Epidermal melanocyte (primary cell): Measurements from ENCODE around the gene ZFR2.
"Not testable (repeated sequence)": the region's sequence is repeated elsewhere in the genome, so short reads cannot be mapped to it uniquely, and the experiment has no call there.

Experiments used
- DNase-seq: peaks from one replicate; pipeline ENCODE4 v3.0.0; 2011; ENCODE audit warnings: low spot score; ENCODE audit not compliant: insufficient read length

Gene ZFR2

DNA sequence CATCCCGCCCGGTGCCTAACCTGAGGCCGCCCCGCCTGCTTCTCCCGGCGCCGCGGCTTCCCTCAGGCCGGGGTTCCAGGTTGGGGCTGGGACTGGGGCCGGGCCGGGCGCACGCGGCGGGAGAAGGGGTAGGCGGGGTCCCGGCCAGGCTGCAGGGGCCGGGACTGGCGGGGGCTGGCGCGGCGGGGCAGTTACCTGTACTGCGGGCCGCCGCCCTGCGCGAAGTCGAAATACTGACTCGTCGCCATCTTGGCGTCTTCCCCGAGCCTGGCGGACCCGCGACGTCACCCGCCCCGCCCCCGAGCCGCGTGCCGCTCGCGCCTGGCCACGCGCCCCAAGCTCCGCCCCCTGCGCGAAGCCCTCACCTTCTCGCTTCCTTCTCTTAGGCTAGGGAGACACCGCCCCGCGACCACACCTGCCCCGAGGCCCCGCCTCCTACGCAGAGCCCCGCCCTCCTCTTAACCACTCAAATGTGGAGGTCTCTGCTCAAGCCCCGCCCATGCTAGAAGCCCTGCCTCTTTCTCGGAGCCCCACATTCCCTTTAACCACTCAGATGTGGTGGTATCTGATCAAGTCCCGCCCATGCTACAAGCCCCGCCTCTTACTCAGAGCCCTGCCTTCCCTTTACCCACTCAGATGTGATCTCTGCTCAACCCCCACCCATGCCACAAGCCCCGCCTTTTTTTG, at the start of gene ZFR2:
TSS of gene ZFR2 (minus strand) at position 269 of the 687 bp plus-strand sequence. CDS start at position 248, 21 bp downstream.
- peak; percentile 2 for DNase-seq

DNA sequence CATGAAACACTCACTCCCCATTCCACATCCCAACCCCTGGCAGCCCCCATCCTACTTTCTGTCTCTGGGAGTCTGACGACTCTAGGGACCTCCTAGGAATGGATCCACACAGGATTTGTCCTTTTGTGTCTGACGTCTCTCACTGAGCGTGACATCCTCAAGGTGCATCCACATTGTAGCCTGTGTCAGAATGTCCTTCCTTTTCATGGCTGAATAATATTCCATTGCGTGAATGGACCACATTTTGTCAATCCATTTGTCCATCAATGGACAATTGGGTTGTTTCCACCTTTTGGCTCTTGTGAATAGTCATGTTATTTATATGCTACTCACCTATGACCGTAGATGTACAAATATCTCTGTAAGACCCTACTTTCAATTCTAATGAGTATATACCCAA, 47.2 kb upstream of the ZFR2 start:
- no peak for DNase-seq

DNA sequence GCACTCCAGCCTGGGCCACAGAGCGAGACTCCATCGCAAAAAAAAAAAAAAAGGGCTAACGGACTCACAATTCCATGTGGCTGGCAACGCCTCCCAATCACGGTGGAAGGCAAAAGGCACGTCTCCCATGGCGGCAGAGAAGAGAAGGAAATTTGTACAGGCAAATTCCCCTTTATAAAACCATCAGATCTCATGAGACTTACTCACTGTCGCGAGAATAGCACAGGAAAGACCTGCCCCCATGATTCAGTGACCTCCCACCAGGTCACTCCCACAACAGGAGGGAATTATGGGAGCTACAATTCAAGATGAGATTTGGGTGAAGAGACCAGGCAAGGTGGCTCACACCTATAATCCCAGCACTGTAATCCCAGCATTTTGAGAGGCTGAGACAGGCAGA, 45.4 kb upstream of the ZFR2 start:
- DNase-seq: no peak

DNA sequence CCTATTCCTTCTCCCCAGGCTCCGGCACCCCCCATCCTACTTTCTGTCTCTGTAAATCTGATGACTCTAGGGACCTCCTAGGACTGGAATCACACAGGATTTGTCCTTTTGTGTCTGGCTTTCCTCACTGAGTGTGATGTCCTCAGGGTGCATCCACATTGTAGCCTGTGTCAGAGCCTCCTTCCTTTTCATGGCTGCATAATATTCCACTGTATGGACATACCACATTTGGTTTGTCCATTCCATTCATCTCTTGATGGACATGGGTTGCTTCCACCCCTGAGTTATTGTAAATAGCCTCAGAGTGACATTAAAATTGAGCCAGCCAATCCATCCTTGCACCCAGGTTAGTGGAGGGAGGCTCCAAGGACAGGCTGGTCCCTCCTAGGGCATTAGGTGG, 41.3 kb upstream of the ZFR2 start:
- no peak for DNase-seq

DNA sequence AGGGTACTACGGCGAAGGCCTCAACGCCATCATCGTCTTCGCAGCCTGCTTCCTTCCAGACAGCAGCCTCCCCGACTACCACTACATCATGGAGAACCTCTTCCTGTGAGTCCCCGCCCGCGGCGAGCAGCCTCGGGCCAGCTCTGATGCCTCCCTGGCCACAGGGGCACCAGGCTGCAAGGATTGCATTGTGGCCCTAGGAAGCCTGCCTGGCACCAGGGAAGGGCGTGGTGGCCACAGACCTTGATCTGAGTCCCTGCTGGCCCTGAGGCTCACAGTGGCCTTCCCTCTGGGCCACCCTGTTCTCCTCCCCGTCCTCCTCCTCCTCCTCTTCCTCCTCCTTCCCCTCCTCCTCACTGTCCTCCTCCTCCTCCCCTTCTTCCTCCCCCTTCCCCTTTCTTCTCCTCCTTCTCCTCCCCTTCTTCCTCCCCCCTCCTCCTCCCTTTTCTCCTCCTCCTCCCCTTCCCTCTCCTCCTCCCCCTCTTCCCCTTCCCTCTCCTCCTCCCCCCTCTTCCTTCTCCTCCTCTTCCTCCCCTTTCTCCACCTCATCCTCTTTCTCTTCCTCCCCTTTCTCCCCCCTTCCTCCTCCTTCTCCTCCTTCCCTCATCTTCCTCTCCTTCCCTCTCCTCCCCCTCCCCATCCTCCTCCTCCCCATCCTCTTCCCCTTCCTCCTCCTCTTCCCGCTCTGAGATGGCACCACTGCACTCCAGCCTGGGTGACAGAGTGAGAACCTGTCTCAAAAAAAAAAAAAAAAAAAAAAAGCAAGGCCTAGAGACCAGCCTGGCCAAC, 39.6 kb upstream of the ZFR2 start:
- no peak for DNase-seq

DNA sequence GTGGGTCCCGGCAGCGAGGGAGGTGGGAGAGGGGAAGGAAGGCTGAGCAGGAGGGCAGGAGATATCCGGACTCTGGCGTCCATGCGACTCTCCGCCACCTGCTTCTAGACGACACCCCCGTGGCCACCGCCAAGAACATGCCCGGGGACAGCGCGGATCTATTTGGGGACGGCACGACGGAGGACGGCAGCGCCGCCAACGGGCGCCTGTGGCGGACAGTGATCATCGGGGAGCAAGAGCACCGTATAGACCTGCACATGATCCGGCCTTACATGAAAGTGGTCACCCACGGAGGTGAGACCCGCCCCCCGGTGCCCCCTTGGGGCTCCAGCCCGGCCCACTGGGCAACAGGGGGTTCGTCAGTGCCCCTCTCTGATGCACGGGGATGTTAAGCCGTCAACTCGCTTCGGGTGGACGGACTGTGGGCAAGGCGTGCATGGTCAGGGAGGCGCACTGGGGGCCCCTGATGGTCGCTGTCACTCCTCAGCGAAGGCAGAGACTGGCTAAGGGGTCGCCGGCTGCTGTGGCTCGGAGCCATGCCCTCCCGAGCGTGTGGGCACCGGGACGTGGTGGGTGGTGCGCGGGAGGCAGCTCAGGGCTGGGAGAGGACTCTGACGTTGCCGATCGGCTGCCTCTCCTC, 38.9 kb upstream of the ZFR2 start:
- DNase-seq: no peak

DNA sequence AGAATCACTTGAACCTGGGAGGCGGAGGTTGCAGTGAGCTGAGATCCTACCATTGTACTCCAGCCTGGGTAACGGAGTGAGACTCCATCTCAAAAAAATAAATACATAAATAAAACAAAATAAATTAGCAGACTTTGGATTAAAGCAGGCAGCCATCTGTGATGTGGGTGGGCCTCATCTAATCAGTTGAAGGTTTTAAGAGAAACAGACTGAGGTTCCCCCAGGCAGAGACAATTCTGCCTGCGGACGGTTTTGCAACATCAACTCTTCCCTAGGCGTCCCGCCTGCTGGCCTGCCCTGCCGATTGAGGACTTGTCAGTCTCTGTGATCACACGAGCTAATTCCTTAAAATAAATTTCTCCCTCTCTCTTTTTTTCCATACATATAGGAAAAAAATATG, 35.4 kb upstream of the ZFR2 start:
- no peak for DNase-seq

DNA sequence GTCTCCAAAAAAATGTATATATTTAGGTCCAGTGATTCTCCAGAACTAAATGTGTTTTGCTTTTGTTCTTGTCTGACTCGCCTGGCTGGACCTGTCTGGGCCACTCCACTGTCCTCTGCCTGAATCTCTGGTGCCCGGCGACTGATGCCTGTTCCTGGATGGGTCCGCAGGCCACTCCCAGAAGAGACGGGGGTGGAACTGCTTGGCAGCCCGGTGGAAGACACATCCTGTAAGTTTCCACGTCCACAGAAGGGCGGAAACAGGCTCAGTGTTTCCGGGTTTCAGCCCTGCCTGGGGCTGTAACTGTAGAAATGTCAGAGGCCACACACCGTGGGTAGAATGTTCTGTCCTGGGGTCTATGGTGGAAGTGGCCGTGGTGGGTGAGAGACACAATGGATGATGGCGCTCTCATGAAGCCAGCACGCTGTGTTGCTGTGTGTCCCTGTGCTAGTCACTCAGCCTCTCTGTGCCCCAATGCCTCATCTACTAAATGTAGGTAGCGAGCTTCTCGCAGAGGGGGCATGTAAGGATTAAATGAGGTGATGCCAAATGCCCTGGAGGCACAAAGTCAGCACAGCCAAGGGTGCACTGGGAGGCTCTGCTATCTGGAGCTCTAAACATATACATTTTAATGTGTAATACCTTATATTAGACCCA, 33.6 kb upstream of the ZFR2 start:
- no peak for DNase-seq

DNA sequence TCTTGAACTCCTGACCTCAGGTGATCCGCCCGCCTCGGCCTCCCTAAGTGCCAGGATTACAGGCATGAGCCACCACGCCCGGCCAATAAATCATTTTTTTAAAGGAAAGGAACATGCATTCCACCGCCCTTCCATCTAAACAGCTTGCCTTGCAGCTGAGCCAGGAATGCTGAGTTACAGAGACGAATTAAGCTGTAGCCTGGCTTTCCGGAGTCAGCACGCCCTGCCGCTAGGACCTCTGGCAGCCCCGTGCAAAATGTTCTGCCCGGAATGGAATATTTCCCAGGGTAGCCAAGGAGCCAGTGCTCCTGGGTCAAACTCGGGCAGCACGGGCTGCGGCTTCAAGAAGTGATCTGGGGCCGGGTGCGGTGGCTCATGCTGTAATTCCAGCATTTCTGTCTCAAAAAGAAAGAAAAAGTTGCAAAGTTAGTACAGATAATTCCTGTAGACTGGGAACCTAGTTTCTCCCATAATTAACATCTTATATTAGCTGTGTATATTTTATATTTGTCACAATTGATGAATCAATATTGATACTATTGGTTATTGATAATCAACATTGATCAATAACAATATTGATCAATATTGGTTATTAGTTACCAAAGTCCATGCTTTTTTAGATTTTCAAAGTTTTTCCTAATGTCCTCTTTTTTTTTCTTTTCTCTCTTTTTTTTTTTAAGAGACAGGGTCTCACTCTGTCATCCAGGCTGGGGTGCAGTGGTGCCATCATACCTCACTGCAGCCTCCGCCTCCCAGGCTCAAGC, 30.9 kb upstream of the ZFR2 start:
- DNase-seq: no peak

DNA sequence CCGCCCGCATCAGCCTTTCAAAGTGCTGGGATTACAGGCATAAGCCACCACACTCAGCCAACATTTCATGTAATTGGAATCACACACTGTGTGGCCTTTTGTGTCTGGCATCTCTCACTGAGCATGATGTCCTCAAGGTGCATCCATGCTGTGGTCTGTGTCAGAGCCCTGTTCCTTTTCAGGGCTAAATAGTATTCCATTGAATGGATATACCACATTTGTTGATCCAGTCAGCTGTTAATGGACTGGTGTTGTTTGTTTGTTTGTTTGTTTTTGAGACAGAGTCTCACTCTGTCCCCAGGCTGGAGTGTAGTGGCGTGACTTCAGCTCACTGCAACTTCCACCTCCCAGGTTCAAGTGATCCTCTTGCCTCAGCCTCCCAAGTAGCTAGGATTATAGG, 29.6 kb upstream of the ZFR2 start:
- DNase-seq: no peak

DNA sequence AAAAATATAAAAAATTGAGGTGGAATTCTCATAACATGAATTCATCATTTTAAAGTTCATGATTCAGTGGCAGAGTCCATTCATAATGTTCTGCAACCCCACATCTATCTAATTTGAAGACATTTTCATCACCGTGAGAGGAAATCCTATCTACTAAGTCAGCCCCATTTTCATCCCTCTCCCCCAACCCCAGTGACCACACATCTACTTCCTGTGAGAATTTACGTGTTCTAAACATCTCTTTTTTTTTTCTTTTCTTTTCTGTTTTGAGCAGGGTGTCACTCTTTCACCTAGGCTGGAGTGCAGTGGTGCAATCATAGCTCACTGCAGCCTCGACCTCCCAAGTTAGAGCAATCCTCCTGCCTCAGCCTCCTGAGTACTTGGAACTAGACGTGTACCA, 29.1 kb upstream of the ZFR2 start:
- DNase-seq: no peak

DNA sequence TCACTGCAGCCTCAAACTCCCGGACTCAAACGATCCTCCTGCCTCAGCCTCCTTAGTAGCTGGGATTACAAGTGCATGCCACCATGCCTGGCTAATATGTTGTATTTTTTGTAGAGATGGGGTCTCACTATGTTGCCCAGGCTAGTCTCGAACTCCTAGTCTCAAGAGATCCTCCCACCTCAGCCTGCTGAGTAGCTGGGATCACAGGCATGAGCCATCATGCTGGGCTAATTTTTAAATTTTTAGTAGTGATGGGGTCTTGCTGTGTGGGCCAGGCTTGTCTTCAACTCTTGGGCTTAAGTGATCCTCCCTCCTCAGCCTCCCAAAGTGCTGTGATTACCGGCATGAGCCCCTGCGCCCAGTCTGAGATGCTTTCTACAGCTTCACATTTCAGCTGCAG, 26.9 kb upstream of the ZFR2 start:
- DNase-seq: no peak

DNA sequence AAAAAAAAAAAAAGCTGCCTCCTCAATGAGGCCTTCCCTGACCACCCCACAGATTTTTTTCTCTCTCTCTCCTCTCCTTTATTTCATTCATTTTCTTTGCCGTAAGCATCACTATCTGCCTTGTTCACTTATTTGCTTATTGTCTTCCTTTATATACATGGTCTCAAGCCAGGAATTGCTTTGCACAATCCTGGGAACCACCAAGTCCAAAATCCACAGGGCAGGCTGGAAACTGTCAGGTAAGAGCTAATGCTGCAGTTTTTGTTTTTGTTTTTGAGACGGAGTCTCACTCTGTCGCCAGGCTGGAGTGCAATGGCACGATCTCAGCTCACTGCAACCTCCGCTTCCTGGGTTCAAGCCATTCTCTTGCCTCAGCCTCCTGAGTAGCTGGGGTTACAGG, 26.1 kb upstream of the ZFR2 start:
- DNase-seq: not testable (repeated sequence)

DNA sequence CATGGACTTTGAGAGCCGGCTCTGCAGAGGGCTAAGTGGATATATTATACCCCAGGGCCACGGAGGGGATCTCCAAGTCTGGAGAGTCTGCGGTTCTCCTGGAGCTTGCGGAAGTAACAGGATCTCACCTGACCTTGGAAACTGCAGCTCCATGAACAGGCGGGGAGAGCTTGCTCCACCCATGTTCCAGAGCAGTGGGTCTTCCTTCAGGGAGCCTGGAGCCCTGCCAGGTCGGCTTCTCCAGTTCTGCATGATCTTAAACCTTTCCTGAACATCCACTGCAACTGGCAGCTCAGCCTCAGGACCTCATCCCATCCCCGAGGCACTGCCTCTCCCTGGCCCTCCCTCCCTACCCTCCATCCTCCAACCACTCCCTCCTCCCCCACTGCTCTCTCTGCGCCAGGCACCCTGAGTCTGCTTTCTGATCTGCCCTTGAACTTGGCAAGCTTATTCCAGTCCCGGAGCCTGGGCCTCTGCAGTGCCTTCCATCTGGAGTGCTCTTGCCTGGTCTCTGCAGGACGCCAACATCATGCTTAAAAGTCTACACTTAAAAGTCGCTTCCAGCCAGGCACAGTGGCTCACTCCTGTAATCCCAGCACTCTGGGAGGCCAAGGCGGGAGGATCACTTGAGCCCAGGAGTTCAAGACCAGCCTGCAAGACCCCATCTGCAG, 24.8 kb upstream of the ZFR2 start:
- no peak for DNase-seq

DNA sequence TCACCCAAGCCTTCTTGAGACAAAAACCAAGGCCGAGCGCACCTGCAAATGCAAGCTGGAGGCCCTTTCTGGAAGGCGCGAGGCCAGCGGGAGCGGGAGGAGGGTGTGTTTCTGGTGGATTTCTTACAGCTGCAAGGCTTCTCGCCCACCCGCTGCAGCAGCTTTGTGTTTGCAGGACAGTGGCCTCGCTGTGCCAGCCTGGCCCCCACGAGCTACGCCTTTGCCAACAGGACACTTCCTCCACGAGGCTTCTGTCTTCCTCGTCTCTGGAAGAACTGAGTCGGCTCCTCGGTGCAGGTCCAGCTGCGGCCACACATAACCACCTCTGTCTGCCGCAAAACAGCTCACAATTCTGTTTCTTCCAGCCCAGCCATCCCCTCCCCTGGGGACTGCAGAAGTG, 21.8 kb upstream of the ZFR2 start:
- DNase-seq: no peak

DNA sequence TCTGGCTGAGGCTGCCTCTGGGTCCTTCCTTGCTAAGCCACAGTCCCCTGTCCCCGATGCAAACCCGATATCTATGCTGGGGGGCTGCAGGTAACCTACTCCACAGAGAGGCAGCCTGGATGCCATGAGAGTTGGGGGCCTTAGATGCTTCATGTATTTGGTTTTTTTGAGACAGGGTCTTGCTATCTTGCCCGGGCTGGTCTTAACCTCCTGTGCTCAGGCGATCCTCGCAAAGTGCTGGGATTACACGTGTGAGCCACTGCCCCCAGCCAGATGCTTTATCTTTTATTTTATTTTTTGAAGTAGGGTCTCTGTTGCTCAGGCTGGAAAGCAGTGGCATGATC, 13.2 kb upstream of the ZFR2 start:
- DNase-seq: no peak

DNA sequence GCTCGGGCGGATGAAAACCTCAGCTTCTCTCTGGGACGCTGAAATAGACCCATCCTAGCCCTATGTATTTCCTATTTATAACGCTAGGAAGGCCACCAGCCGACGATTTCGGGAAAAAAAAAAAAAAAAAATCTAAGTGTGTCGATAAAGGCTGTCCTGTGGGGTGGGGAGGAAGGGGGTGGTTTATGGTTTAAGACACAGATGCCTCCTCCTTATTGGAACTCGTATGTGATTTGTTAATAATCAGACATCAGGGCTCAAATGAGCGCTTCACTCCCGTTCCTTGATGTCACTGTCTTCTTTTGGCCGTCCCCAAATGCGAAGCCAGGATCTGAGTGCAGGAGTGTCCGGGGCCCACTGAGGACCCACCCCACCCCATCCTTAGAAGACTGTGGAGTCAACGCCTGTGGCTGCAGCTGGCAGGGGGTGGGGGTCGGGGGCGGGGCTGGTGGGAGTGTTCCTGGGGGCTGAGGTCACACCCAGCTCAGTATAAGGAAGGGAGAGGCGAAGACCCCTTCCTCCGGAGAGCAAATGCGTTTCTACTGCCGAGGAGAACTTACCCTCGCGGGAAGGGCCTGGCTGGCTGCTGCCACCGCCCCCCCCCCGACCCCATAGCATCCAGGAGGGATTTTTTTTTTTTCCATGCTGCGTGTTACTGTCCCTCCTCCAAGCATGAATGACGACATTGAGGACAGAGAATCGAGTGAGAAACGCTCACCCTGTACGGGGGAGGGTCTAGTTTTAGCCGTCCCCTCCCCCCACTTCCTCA, 12.6 kb upstream of the ZFR2 start:
- DNase-seq: no peak

DNA sequence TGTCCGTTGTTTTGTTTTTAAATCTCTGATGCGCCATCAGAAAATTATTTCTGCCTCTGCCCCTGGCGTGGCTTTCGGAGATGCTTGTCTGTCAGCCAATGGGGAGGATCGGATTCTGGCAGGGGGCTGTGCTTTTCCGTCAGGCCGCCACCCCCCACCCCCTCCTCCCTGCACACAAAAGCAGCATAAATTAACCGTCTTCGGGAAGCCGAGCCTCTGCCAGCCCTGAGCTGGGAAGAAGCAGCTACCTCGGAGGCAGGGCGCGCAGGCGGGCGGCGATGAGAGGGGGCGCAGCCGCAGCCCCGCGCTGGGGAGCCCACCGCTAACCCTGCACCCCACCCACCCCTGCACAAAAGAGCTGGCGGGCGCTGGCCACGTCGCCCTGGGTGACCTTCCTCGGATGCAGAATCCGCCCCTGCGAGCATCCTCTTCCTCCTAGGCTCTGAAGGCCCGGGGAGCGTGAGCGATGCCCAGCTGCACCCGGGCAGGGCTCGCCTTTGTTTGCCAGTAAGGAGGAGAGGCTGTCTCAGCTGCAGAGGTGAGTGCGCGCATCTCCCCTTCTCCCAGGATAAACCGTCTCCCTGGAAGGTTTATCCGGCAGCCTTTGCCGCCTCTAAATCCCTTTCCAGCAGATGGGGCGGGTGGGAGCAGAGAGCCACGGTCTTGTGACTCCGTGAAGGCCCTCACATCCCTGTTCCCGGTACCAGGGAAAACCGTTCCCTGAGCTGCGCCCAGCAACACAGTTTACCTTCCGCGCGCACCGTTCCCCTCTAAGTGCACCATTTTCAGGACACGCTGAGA, 11.8 kb upstream of the ZFR2 start, which contains the start of gene ATCAY:
TSS of gene ATCAY (plus strand) at position 215 of the 801 bp plus-strand sequence. CDS start 5,083 bp downstream, outside the sequence.
- no peak for DNase-seq

DNA sequence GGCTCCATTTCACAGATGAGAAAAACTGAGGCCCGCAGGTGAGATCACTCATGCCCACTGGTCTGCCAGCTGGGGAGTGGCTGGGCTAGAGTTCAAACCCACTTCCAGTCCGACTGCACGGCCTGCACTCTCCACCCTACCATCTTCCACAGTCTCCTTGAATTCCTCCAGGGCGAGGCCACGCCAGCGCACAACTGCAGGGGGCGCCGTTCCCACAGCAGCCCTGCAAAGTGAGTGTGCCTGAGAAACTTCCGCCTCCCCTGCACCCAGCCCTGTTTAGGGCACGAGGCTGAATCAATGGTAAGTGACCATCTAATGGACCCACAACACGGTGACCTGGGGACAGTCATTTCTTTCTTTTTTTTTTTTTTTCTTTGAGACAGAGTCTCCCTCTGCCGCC, 10.8 kb upstream of the ZFR2 start:
- DNase-seq: no peak
